KMS-11 (cell line): ENCODE results near the gene CEP70.
"Not testable (repeated sequence)": the region's sequence is repeated elsewhere in the genome, so short reads cannot be mapped to it uniquely, and the experiment has no call there.

Source experiments
- H2AFZ ChIP-seq: fragments of 200-600 bp; sonication (generic); 2 replicates; pipeline ENCODE4 v1.6.1; 2016; ENCODE audit warnings: antibody characterized with exemption, mixed run types, low read depth
- H3K27ac ChIP-seq: fragments of 200-600 bp; sonication (generic); 2 replicates; pipeline ENCODE4 v1.6.1; 2016; ENCODE audit warnings: mild to moderate bottlenecking, mixed run types
- H3K27me3 ChIP-seq: fragments of 200-600 bp; sonication (generic); 2 replicates; pipeline ENCODE4 v1.6.1; 2017; ENCODE audit warnings: mild to moderate bottlenecking, low read depth, mixed run types, moderate library complexity; ENCODE audit not compliant: insufficient read depth
- H3K36me3 ChIP-seq: fragments of 200-600 bp; sonication (generic); 2 replicates; pipeline ENCODE4 v1.6.1; 2017; ENCODE audit warnings: mild to moderate bottlenecking, mixed run types; ENCODE audit not compliant: insufficient read depth
- H3K4me1 ChIP-seq: fragments of 200-600 bp; sonication (generic); 2 replicates; pipeline ENCODE4 v1.6.1; 2016; ENCODE audit warnings: mild to moderate bottlenecking, low read depth, mixed run types; ENCODE audit not compliant: poor library complexity, severe bottlenecking
- H3K4me2 ChIP-seq: fragments of 200-600 bp; sonication (generic); 2 replicates; pipeline ENCODE4 v1.7.0; 2016; ENCODE audit warnings: mild to moderate bottlenecking, mixed run types
- H3K4me3 ChIP-seq: fragments of 200-600 bp; sonication (generic); IDR thresholded peaks from 2 replicates; pipeline ENCODE4 v1.6.1; 2017; ENCODE audit warnings: low read depth, low read length, mixed read lengths; ENCODE audit not compliant: insufficient read depth
- H3K79me2 ChIP-seq: fragments of 200-600 bp; sonication (generic); 2 replicates; pipeline ENCODE4 v1.6.1; 2016; ENCODE audit warnings: low read depth, mixed run types; ENCODE audit not compliant: insufficient read depth
- H3K9ac ChIP-seq: fragments of 200-600 bp; sonication (generic); 2 replicates; pipeline ENCODE4 v1.6.1; 2016; ENCODE audit warnings: mild to moderate bottlenecking, mixed run types
- H4K20me1 ChIP-seq: fragments of 200-600 bp; sonication (generic); 2 replicates; pipeline ENCODE4 v1.6.1; 2016; ENCODE audit warnings: mild to moderate bottlenecking, mixed run types; ENCODE audit not compliant: insufficient read depth
- TF ChIP-seq, protein P1 (sequence below): fragments of 200-600 bp; sonication (generic); conservative IDR thresholded peaks from 2 replicates; pipeline ENCODE4 v1.6.1; 2017; ENCODE audit warnings: low read depth, mild to moderate bottlenecking, antibody characterized with exemption, low read length, moderate library complexity, mixed read lengths

The CEP70 gene

DNA sequence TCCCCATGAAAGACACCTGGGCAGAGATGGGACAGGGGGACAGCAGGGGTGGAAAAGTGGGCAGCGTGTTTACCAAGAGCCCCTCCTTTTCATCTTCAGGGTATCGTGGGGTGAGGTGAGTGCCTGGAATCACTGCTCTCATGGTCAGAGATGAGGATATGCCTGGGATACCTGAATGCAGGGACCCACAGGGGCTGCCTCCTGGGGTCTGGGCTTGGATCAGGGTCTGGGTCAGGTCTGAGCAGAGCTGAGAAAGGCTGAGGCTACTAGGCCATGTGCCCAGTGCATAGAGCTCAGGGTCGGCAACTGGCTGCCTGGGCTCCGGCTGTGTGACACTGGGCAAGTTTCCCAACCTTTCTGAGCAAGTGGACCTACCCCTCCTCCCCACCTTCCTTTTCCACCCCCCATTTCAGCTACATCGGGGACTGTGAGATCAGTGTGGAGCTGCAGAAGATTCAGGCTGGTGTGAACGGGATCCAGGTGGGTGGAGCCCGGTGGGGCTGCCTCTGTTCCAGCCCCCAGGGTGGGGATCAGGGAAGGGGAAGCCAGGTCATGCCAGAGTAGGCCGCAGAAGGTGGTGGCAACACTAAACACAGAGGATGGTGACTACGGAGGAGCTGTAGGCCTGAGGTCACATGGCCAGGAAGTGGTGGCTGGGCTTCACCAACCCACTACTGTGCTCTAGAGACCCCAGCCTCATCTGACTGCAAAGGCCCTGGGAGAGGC, 135.1 kb downstream of the CEP70 start:
- Histone ChIP-seq H3K4me1 (no peaks in the 10 kb centered on the region), H4K20me1 (no peaks in the 10 kb centered on the region), H3K36me3 (no peaks in the 10 kb centered on the region), H3K4me2 (no peak overlapping the region), H2AFZ (no peak overlapping the region), H3K9ac (no peak overlapping the region), H3K27me3 (no peaks in the 10 kb centered on the region), H3K4me3 (no peak overlapping the region), H3K79me2 (no peaks in the 10 kb centered on the region), H3K27ac (no peak overlapping the region)
- TF ChIP-seq, protein P1, sequence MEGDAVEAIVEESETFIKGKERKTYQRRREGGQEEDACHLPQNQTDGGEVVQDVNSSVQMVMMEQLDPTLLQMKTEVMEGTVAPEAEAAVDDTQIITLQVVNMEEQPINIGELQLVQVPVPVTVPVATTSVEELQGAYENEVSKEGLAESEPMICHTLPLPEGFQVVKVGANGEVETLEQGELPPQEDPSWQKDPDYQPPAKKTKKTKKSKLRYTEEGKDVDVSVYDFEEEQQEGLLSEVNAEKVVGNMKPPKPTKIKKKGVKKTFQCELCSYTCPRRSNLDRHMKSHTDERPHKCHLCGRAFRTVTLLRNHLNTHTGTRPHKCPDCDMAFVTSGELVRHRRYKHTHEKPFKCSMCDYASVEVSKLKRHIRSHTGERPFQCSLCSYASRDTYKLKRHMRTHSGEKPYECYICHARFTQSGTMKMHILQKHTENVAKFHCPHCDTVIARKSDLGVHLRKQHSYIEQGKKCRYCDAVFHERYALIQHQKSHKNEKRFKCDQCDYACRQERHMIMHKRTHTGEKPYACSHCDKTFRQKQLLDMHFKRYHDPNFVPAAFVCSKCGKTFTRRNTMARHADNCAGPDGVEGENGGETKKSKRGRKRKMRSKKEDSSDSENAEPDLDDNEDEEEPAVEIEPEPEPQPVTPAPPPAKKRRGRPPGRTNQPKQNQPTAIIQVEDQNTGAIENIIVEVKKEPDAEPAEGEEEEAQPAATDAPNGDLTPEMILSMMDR = no peak

DNA sequence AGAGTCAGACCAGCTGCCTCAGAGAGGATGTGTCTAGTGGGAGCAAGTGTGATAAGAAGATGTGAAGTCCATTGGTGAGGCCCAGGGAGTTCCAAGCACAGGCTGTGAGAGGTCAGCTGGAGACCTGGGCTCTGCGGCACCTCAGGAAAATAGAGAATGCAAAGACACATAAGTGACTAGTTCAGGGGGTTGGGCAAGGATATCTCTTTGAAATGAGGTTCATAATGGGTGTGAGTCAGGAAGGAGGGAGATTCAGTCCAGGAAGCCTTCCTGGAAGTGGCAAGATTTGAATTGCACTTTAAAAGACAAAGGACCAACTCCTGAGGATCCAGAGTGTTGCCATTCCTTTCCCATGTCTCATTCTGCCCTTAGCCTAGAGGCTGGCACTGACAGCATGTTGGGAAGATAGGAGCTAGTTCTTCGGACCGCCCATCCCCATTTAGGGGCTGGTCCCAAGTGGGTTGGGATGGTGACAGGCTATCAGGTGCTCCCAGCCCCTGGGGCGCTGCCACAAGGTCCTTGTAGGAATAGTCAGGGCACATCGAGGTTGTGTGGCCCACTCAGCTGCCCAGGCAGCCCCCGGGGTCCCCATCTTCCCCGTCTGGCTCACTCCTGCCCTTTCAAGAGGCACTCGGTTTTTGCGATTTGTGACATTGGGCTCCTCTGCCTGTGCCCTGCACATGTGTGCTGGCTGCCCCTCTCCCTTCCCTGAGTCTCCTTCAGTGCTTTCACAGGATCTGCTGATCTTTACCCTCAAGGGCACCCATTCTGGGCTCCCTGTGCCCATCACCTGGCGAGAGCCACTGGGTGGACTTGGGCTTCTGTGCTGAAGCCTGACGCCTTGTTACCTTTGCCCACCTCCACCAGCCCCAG, 136.0 kb downstream of the CEP70 start:
- Histone ChIP-seq H3K4me2 (no peak overlapping the region), H3K79me2 (no peaks in the 10 kb centered on the region), H3K36me3 (no peaks in the 10 kb centered on the region), H4K20me1 (no peaks in the 10 kb centered on the region), H3K9ac (no peak overlapping the region), H3K4me1 (no peaks in the 10 kb centered on the region), H2AFZ (no peak overlapping the region), H3K27me3 (no peaks in the 10 kb centered on the region), H3K4me3 (no peak overlapping the region), H3K27ac (no peak overlapping the region)
- TF ChIP-seq, protein P1 = no peak

DNA sequence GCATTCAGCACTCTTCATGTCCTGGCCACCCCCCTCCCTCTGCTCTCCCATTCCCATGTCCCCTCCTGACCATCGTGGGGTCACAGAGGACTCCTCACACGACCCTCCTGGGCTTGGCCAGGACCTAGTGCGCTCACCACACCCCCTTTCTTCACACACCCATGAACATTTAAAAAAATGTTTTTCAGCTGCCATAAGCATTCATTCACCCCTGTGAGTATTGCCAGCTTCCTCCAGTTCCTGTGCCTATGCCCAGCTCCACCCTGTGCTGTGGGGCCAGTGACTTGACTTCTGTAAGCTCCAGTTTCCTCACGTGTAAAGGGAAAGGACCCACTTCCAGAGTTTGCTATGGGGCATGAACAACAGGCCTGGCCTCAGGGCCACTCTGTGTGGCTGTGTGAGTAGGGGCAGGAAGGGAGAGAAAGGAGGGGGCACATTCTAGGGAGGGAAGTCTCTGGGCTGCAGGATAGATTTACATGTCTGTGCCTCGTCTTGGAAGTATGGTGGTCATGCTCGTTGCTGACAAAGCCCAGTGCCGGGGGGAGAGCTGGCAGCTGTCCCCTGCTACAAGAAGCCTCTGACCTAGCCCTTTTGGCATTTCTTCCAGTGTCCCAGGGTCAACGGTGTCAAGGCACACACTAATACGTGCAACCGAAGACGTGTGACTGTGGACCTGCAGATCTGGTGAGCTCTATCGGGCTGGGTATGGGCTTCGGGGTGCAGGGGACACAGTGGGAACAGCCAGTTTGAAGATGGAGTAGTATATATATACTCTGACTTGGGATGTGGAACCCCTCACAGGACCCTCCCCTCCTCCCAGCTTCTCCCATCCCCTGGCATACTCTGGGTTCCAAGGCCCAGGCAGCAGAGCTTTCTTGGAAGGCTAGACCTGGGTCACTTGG, 136.8 kb downstream of the CEP70 start:
- Histone ChIP-seq H3K9ac (no peak overlapping the region), H3K27ac (no peak overlapping the region), H3K4me3 (no peak overlapping the region), H3K4me2 (no peak overlapping the region), H4K20me1 (no peaks in the 10 kb centered on the region), H3K36me3 (no peaks in the 10 kb centered on the region), H3K79me2 (no peaks in the 10 kb centered on the region), H3K27me3 (no peaks in the 10 kb centered on the region), H3K4me1 (no peaks in the 10 kb centered on the region), H2AFZ (no peak overlapping the region)
- TF ChIP-seq, protein P1 = no peak

DNA sequence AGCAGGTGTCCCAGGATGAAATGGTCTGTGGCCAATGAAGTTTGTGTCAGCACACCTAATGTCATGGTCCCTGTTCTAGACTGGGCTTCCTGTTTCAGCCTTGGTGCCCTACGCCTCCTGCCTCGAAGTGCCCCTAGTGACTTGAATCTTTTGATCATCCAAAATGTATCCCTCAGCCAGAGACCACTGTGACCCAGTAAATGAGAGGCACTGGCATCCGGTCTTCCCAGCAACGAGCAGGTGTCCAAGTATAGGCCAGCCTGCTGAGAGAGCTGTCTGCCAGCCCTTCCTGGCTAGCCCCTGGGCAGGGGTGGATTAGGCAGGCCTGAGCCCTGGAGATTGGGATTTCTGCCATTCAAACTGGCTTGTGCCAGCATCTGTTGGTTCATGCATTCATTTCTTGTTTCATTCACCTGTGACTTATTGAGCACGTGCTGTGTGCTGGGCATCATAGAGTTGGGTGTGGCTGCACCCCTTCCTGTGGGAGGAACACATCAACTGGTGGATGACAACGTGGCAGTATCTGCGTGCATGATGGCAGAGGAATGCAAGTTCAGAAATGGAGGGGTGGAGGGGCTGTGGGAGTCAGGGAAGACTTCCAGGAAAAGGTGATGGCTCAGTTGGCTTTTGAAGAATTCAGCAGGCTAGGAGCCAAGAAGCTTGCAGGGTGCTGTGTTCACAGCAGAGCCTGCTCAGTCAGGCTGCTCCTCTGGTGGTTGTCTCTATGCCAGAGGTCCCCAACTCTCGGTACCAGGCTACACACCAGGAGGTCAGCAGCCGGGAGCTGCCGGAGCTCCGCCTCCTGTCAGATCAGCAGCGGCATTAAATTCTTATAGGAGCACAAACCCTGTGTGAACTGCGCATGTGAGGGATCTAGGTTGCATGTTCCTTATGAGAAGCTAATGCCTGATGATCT, 138.0 kb downstream of the CEP70 start:
- no peaks in the 10 kb centered on the region for H3K4me1 ChIP-seq
- TF ChIP-seq, protein P1 = no peak
- no peaks in the 10 kb centered on the region for H4K20me1 ChIP-seq
- no peak overlapping the region for H3K27ac ChIP-seq
- no peak overlapping the region for H3K4me2 ChIP-seq
- H3K27me3 ChIP-seq = no peaks in the 10 kb centered on the region
- no peak overlapping the region for H3K9ac ChIP-seq
- H3K4me3 ChIP-seq = no peak overlapping the region
- H3K36me3 ChIP-seq = no peaks in the 10 kb centered on the region
- no peak overlapping the region for H2AFZ ChIP-seq
- no peaks in the 10 kb centered on the region for H3K79me2 ChIP-seq

DNA sequence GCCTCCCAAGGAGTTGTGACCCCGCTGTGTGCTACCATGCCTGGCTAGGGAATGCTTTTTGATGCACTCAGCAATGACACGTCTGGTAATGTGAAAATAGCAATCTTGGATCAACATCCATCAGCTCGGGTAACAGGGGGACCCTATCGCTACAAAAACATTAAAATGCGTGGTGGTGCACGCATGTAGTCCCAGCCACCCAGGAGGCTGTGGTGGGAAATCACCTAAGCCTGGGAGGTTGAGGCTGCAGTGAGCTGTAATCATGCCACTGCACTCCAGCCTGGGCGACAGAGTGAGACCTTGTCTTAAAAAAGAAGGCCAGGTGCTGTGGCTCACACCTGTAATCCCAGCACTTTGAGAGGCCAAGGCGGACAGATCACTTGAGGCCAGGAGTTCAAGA, 140.1 kb downstream of the CEP70 start:
- not testable (repeated sequence) for H3K4me1 ChIP-seq, H2AFZ ChIP-seq, H3K9ac ChIP-seq, H3K4me2 ChIP-seq, H3K79me2 ChIP-seq, H3K27me3 ChIP-seq, H3K4me3 ChIP-seq, H3K36me3 ChIP-seq, H3K27ac ChIP-seq, H4K20me1 ChIP-seq
